ENCODE data around the gene FAM219A. TPM values are rescaled to one million over a fixed set of nuclear protein-coding genes. Genes with fewer than 3 reads are reported as not detected.

The FAM219A gene, protein sequence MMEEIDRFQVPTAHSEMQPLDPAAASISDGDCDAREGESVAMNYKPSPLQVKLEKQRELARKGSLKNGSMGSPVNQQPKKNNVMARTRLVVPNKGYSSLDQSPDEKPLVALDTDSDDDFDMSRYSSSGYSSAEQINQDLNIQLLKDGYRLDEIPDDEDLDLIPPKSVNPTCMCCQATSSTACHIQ
- total RNA-seq (2014; rRNA removed; shearing (Covaris generic); ENCODE audit: low replicate concordance), result 5.4 and 13.1 TPM in 2 replicates

DNA sequence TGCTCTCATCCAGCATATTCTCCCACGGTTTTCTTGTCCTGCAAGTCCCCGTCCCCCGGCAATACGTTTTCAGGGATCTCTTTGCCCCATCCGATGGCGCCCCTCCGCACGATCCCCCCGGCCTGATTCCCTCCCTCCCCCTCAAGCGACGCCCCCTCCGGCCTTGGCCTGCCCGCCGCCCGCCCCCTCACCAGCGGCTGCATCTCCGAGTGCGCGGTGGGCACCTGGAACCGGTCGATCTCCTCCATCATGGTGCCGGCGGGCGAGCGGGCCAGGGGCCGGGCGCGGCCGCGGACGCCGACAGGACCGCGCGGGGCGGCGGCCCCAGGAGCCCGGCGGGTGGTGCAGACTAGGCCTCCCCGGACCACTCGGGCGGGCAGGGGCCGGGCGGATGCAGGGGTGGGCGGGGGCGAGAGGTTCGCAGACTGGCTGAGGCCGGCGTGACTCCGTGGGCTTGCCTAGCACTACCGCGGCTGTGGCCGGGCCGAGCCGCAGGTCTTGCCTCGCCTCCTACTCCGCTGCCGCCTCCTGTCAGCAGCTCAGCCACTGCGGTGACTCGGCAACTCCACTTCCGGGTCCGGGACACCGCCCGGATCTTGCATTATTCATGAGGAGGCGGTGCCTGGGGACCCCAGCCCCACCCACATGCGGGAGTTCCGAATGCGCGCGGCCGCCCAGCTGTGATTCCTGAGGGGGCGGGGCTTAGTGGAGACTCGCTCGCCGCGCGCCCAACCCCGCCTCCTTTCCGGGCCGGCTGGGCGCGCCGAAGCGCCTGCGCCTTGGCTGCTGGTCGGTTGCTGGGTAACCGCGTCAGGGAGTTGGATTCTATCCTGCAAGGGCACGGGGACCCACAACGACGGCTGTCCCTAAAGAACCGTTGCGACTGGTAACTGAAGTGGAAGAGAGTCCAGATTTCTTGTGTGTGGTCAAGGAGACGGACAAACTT lies at the start of gene FAM219A, which contains the start of gene DNAI1:
TSS of gene FAM219A (minus strand) at position 558 of the 946 bp plus-strand sequence. CDS start at position 251, 307 bp downstream.
TSS of gene DNAI1 (plus strand) at position 793 of the 946 bp plus-strand sequence. CDS start 201 bp downstream, outside the sequence.
- in situ Hi-C loops (cut with HindIII; ENCODE audit: low pct_unique_long_range_greater_than_20kb, low sequenced_read_pairs), result no loop called here
- peak; percentile 95 for DNase-seq (ENCODE audit: low read depth)

DNA sequence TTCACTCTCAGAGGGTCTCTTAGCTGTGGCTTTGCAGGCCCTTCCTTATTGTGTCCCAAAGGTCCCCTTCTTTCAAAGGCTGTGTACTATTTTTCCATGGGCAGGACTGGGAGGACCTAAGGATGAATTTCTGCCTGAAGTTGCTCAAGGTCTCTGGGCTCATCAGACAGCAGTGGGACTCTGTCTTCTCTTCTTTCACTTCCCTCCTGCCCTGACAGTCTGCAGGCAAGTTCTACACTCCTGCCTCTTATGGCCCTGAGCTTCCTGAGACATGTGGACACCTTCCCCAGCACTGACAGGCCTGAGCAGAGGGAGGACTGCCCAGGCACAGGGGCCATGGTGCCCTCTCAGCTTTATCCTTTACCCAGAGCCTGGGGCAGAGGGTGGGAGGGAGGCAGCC lies 49.6 kb upstream of the FAM219A start:
- in situ Hi-C loops (cut with HindIII; ENCODE audit: low pct_unique_long_range_greater_than_20kb, low sequenced_read_pairs), result no loop called here
- no peak for DNase-seq (ENCODE audit: low read depth)

DNA sequence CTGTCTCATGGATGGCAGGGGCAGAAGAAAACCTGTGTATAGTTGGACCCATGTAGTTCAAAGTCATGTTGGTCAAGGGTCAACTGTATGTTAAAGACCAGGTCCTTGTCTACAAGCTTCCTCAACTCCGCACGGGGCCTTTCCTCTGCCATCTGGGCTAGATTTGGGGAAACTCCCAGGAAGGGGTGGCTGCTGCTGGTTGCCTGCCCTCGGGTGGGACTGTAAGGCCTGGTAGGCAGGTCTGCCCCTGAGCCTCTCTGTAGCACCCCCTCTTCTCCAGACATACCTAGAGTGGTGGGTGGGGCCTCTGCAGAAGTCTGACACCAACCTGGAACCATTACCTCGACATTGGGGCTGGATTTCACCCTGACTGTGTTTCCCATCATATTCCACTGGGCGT lies 49.2 kb upstream of the FAM219A start:
- DNase-seq (ENCODE audit: low read depth), result no peak
- in situ Hi-C loops (cut with HindIII; ENCODE audit: low pct_unique_long_range_greater_than_20kb, low sequenced_read_pairs), result no loop called here

DNA sequence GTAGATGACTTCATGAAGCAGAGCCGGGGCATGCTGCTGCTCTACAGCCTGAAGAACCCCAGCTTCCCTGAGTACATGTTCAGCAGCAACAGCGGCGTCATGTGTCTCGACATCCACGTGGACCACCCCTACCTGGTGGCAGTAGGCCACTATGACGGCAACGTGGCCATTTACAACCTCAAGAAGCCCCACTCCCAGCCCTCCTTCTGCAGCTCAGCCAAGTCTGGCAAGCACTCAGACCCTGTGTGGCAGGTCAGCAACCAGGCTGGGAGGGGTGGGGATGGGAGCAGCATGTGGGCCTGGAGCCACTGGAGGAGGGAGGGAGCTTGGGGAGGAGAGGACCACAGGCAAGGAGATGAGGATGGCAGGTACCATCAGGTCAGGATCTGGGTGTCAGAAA lies 48.3 kb upstream of the FAM219A start:
- in situ Hi-C loops (cut with HindIII; ENCODE audit: low pct_unique_long_range_greater_than_20kb, low sequenced_read_pairs), result no loop called here
- no peak for DNase-seq (ENCODE audit: low read depth)

DNA sequence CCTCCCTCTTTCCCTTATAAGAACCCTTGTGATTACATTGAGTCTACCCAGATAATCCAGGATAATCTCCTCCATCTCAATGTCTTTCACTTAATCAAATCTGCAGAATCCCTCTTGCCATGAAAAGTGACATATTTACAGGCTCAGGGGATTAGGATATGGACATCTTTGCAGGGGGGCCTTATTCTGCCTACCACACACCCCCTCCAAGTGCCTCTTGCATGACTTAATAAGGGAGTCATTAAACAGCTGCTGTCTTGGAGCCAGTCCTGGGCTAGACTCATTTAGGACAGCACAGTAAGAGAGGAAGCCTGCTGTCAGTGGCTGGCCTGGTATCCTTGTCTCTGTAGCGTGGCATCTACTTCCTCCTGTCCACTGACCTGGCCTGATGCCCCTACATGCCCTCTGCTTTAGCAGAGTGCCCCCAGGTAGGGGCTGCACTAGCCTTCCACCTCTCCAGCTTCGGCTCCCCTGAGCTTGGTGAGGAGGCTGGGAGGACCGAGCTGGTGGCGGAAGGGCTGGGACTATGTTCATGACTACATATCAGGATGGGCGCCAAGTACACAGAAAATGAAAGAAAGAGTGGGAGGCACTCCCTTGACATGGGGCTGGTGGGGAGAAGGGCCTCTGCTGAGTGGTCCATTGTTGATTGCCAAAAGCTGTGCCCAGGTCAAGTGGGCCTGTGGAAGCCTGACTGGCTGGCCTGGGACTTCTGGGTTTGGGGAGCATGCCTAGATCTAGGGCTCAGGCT lies 47.2 kb upstream of the FAM219A start:
- in situ Hi-C loops (cut with HindIII; ENCODE audit: low pct_unique_long_range_greater_than_20kb, low sequenced_read_pairs), result no loop called here
- DNase-seq (ENCODE audit: low read depth), result no peak

DNA sequence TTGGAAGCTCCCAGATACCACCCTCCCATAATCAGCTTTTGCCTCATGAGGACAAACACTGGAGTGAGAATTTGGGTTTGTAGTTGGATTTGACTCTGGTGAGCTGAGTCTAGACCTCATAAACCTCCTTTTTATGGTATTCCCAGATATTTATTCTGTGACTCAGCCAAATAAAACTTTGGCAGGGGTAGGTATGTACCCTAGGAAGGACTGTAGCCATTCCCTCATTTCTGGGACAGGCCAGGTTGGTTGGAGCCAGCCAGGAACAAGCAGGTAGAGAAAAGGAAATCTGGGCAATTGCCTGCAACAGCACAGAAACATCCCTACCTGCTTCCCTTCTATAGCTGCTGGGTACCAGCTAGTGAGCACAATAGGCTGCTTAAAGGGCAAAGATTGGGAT lies 45.0 kb upstream of the FAM219A start:
- in situ Hi-C loops (cut with HindIII; ENCODE audit: low pct_unique_long_range_greater_than_20kb, low sequenced_read_pairs), result no loop called here
- no peak for DNase-seq (ENCODE audit: low read depth)

DNA sequence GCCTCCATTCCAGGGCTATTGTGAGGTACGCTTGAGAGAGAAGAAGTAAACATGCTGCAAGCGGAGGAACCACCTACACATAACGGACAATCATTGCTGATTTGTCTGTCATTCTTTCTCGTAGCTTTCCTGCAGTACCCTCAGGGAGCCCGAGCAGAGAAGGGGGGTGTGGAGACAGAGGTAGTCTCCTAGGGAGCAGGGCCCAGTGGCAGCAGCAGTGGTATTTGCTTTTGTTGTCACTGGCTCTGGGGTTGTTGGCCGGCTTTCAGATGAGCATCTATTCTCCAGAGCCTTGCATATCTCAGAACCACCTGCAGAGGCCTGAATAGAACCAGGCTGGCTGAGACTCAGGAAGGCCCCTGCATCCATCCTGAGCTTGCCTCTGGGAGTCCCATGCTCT lies 44.5 kb upstream of the FAM219A start:
- no peak for DNase-seq (ENCODE audit: low read depth)
- in situ Hi-C loops (cut with HindIII; ENCODE audit: low pct_unique_long_range_greater_than_20kb, low sequenced_read_pairs), result no loop called here

DNA sequence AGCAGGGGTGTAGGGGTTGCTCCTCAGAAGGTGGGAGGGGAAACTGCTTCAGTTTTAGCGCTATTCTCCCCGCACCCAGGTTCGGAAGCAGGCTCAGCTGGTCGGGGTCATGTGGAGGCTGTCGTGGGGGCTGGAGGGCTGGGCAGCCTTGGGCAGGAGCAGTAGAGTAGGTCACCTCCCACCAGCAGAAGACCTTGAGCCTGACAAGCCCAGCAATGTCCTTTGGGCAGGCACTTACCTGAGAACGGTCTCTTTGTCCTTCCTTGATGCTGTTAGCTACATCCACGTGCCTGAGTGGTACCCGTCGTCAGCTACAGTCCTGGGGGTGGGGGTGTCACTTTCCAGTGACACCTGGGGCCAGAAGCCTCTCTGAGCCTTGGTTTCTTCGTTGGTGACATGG lies 44.1 kb upstream of the FAM219A start:
- no peak for DNase-seq (ENCODE audit: low read depth)
- in situ Hi-C loops (cut with HindIII; ENCODE audit: low pct_unique_long_range_greater_than_20kb, low sequenced_read_pairs), result no loop called here

DNA sequence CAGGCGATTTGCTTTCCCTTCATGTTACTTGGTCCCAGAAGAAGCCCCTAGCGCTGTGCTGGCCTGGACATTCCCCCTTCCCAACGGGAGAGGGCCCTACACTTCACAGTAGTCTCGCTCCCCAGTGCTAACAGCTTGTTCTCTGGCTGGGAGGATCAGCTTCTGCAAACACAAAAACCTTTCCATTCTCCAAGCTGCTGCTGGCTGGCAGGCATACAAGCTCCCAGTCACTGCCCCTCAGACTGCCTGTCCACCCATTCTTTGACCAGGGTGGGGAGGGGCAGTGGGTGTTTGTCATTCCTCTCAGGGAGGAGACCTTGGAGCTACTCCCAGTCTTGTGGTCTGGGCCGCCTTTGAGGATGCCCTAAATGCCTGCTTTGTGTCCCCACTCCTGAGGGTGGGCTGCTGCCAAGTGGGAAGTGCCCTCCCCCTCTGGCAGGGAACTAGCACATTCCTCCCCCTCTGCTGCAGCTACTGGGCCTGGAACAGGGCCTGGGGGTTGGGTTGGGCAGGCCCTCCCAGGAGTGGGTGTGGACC lies 43.6 kb upstream of the FAM219A start:
- in situ Hi-C loops (cut with HindIII; ENCODE audit: low pct_unique_long_range_greater_than_20kb, low sequenced_read_pairs), result no loop called here
- DNase-seq (ENCODE audit: low read depth), result no peak

DNA sequence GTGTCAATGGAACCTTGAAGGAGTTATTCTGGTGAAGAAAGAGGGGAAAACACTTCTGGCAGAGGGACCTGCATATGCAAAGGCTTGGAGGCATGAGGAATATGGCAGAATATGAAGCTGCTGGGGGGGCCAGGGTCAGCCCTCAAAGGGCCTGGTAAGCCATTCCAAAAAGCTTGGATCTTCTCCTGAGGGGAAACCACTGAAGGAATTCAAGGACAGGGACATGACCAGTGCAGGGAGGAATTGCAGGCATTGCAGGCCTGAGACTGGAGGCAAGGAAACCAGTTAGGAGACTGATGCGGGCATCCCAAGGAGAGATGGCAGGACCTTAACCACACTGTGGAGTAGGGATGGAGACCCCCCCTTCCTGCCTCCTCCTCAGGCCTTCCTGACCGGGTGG lies 43.0 kb upstream of the FAM219A start:
- in situ Hi-C loops (cut with HindIII; ENCODE audit: low pct_unique_long_range_greater_than_20kb, low sequenced_read_pairs), result no loop called here
- DNase-seq (ENCODE audit: low read depth), result no peak

DNA sequence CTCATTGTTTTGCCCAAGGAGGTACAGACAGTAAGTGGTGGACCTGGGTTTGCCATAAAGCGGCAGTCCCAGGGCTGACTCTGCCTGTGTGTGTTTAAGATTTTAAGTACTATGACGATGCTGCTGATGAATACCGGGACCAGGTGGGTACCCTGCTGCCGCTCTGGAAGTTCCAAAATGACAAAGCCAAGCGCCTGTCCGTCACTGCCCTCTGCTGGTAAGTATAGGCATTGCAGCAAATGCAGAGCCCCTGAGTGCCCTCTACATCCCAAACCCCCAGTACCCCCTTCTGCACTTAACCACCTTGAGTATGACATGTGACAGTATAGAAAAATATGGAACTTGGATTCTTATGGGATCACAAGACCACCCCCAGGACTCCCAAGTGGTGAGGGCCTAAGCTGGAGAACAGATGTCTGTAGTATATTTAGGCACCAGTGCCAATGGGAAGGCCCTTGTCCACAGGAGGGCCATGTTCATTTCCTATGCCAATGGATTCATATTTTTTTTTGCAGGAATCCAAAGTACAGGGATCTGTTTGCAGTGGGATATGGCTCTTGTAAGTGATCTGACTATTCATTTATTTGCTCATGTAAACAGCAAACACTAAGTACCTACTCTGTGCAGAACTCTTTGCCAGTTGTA lies 42.4 kb upstream of the FAM219A start:
- in situ Hi-C loops (cut with HindIII; ENCODE audit: low pct_unique_long_range_greater_than_20kb, low sequenced_read_pairs), result no loop called here
- DNase-seq (ENCODE audit: low read depth), result peak; percentile 18

DNA sequence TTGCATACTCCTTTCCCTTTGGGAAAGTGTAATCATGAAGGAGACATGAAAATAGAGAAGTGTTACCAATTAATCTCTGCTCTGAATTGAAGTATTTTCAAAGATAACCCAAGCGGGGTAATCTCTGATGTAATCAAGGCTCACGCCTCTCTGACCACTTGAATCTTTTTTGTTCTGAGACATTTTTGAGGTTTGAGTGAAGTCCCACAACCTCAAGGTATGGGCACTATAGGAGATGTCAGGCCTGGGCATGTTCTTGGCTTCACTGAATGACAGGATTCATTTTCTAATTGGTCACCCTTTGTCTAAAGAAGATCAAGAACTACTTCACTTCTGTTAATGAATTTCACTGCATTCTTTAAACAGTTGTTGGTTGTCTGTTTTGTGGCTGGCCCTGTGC lies 40.7 kb upstream of the FAM219A start:
- in situ Hi-C loops (cut with HindIII; ENCODE audit: low pct_unique_long_range_greater_than_20kb, low sequenced_read_pairs), result no loop called here
- no peak for DNase-seq (ENCODE audit: low read depth)

DNA sequence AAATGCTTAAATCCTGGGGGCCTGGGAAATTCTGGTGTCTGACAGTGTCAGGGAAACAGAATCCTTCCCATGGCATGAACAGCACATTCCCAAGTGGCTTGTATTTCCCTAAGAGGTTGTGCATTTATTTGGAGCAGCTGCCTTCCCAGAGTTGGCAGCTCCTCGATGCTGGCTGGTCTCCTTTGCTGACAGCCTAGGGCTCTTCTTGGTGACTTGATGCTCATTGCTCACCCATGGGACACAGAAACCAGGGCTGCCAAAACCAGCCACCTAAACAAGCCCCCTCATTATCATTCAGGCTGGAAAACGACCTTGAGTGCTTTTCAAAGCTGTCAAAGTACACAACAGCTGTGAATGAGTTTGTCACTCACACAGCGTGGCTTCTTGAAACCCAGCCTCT lies 40.2 kb upstream of the FAM219A start:
- no peak for DNase-seq (ENCODE audit: low read depth)
- in situ Hi-C loops (cut with HindIII; ENCODE audit: low pct_unique_long_range_greater_than_20kb, low sequenced_read_pairs), result no loop called here

DNA sequence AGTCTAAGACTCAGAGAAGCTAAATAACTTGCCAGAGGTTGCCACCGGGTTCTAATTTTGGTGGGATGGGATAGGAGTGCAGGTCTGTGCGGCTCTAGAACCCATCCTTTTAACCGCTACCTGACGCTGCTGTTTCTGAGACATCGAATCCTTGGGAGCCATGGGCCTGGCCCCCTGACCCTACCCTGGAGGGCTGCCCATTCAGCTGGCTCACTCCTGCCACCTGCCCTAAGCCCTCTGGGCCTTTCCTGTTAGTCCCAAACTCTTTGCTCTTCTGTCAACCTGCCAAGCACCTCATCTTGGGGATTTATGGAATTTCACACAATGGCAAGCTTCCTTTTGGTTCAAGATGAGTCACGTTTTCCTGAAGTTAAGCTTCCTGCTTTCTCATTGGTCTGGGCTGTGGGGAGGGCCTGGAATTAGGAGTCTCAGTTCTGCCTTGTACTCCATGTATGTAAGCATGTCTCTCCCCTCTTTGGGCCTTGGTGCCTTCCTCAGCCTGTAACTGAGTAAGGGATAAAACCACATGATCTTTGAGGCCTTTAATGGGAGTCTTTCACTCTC lies 37.9 kb upstream of the FAM219A start:
- in situ Hi-C loops (cut with HindIII; ENCODE audit: low pct_unique_long_range_greater_than_20kb, low sequenced_read_pairs), result no loop called here
- DNase-seq (ENCODE audit: low read depth), result no peak

DNA sequence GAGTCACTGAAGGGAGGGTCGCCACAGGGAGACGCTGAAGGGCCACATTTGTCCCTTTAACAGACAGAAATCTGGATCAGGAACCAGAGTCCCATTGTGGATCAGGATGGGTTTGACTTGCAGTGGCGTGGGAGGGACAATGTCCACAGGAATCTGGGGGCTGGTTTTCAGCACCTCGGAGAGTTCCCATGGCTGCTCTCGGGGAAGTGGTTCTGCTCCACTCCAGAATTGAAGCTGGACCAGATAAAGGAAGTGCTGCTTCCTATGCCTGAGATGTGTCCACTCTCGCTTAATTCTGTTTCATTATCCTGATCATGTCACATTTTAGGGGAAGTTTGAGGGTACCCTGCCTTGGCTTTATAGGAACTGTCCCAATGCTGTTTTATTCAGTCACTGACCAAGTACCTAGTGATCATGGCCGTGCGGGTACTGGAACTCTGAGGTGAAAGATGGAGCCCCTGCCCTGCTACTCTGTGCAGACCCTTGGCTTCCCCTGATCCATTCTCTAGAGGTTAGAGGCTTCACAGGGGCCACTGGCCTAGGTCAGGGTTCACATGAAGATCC lies 35.7 kb upstream of the FAM219A start:
- peak; percentile 16 for DNase-seq (ENCODE audit: low read depth)
- in situ Hi-C loops (cut with HindIII; ENCODE audit: low pct_unique_long_range_greater_than_20kb, low sequenced_read_pairs), result no loop called here

DNA sequence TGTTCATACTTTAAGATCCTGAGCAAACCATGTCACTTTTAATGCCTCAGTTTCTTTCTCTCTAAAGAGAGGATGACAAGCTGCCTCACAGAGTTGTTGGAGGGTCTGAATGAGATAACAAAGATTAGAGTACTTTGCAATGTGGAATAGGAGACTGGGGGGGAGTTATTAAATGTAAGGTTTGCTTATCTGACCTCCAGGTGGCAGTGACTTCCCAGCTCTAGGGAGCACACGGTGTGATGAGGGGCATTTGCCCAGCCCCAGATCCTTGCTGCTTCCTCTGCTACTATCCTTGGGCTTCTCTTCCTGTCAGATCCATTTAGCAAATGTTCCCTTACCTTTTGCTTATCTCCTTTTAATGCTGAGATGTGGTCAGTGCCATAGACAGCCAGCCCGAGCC lies 33.7 kb upstream of the FAM219A start:
- in situ Hi-C loops (cut with HindIII; ENCODE audit: low pct_unique_long_range_greater_than_20kb, low sequenced_read_pairs), result no loop called here
- no peak for DNase-seq (ENCODE audit: low read depth)

DNA sequence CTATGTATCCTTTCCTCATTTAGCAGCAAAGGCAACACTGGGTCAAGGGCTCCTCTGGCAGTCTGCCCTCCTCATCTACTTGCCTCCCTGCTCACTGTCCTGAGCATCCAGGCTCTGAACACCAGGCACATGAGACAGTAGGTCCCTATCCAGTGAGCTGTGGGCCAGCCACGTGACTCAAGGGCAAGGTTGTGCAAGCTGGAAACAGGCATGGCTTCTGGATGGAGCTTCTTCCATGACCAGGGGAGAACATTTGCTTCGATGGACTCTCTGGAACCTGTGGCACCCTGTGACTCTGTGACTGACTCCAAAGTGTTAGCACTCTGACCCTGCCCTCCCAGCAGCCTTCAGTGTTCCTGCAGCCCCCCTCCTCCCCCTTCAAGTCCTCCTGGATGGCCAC lies 33.2 kb upstream of the FAM219A start:
- no peak for DNase-seq (ENCODE audit: low read depth)
- in situ Hi-C loops (cut with HindIII; ENCODE audit: low pct_unique_long_range_greater_than_20kb, low sequenced_read_pairs), result no loop called here

DNA sequence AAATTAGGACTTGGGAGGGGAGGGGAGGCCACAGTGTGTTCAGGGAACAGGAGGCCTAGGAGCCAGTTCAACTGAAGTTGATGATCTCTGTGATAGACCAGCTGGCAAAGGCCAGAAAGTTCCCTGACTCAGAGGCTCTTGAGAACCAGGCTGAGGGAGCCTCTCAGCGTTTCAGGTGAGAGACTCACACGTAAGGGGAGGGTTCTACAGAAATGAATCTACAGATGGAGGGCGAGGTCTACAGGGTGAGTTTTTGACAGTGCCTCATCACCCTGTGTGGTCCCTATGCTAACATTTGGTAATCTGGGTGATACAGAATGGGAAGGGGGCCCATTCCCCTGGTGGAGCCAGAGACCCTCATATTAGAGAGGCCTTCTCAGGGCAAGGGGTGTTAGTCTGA lies 32.4 kb upstream of the FAM219A start:
- in situ Hi-C loops (cut with HindIII; ENCODE audit: low pct_unique_long_range_greater_than_20kb, low sequenced_read_pairs), result no loop called here
- no peak for DNase-seq (ENCODE audit: low read depth)
